Suprapubic skin (tissue), 4 donors: ENCODE results near the gene MTG1. TPM values are rescaled to one million over a fixed set of nuclear protein-coding genes. Genes with fewer than 3 reads are reported as not detected.

Source experiments
- DNase-seq, 2 donors: peaks; one replicate each; pipeline ENCODE4 v3.0.0-alpha.2; 2019; ENCODE audit warnings: low spot score in 2 of 2
- H3K27ac ChIP-seq: fragments of 200-600 bp; sonication (generic); one replicate; pipeline ENCODE4 v1.5.1; 2019
- H3K27me3 ChIP-seq: fragments of 200-600 bp; sonication (generic); one replicate; pipeline ENCODE4 v1.5.1; 2019
- H3K36me3 ChIP-seq: fragments of 200-600 bp; sonication (generic); one replicate; pipeline ENCODE4 v1.5.1; 2019
- H3K4me1 ChIP-seq: fragments of 200-600 bp; sonication (generic); one replicate; pipeline ENCODE4 v1.5.1; 2019
- H3K4me3 ChIP-seq: fragments of 200-600 bp; sonication (generic); one replicate; pipeline ENCODE4 v1.5.1; 2019; ENCODE audit warnings: mild to moderate bottlenecking
- H3K9me3 ChIP-seq: fragments of 200-600 bp; sonication (generic); one replicate; pipeline ENCODE4 v1.5.1; 2019
- CTCF ChIP-seq, 2 donors: fragments of 200-600 bp in 1 of 2; fragments of 450-650 bp in 1 of 2; sonication (generic) in 1 of 2; IDR thresholded peaks; one replicate each; pipeline ENCODE4 v1.5.1; 2016 to 2019; ENCODE audit warnings: antibody characterized with exemption in 2 of 2, mild to moderate bottlenecking in 1 of 2, moderate library complexity in 1 of 2
- EP300 ChIP-seq: sonication (generic); formaldehyde crosslinking; IDR thresholded peaks from one replicate; pipeline ENCODE4 v1.6.1; 2017; ENCODE audit warnings: antibody characterized with exemption
- POLR2A ChIP-seq, 2 donors: fragments of 450-650 bp; IDR thresholded peaks; one replicate each; pipeline ENCODE4 v1.6.1; 2017; ENCODE audit warnings: antibody characterized with exemption in 2 of 2, mild to moderate bottlenecking in 2 of 2, moderate library complexity in 2 of 2
- POLR2AphosphoS5 ChIP-seq, 3 donors: sonication (generic); formaldehyde crosslinking; IDR thresholded peaks; one replicate each; pipeline ENCODE4 v1.6.1; 2017; ENCODE audit warnings: antibody characterized with exemption in 3 of 3
- WGBS: methylation state at CpG from one replicate; pipeline ENCODE4 v1.1.5; 2018; 5-methylcytosine and 5-hydroxymethylcytosine counted together
- total RNA-seq, 4 donors: library from RNA; depleted of rRNA; stranded (reverse); fragments of >200 nt; gene quantifications; one replicate each; pipeline ENCODE4 v1.1.0, GENCODE V29; 2016

The MTG1 gene, protein sequence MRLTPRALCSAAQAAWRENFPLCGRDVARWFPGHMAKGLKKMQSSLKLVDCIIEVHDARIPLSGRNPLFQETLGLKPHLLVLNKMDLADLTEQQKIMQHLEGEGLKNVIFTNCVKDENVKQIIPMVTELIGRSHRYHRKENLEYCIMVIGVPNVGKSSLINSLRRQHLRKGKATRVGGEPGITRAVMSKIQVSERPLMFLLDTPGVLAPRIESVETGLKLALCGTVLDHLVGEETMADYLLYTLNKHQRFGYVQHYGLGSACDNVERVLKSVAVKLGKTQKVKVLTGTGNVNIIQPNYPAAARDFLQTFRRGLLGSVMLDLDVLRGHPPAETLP
- total RNA-seq = 10 to 100 TPM; 20.5 to 79.7 (median 36.0) TPM

DNA sequence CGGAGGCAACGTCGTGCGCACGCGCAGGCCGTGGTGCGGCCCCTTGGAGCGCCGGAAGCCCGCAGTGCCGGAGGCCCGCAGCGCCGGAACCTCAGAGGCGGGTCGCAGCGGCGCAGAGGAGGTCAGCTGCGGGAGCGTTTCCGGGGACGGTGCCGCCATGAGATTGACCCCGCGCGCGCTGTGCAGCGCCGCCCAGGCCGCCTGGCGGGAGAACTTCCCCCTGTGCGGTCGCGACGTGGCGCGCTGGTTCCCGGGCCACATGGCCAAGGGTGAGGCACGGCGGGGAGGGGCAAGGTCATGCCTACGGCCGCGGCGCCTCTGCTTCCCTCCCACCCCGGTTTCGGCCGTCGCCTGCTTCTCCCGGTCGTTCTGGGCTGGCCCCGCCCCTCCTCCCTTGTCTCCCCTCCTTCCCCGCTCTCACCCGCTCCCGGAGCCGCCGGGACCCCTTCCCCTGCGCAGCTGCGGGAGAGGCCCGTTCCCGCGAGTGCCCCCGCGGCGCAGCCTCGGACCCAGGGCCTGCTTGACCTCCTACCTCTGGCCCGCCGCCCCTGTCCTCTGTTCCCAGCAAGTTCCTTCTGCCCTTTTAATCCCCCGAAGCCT is at the start of gene MTG1:
MTG1 (plus strand) TSS at position 94 of the 600 bp plus-strand sequence; CDS start at position 158, 64 bp downstream.
- Histone ChIP-seq H3K27ac (peak within 1 kb of the TSS; percentile 73), H3K4me3 (peak within 1 kb of the TSS; percentile 90), H3K4me1 (peaks cover 18% of the 10 kb centered on the region), H3K9me3 (no peaks in the 10 kb centered on the region), H3K36me3 (peaks cover 27% of the 10 kb centered on the region), H3K27me3 (no peaks in the 10 kb centered on the region)
- TF ChIP-seq CTCF (IDR thresholded peaks at IDR 0.05) = peak in 1 of 2 donors; percentile 15
- no peak for TF ChIP-seq EP300
- TF ChIP-seq POLR2AphosphoS5 (IDR thresholded peaks at IDR 0.05) = peak in 2 of 3 donors; percentile 55 to 80
- TF ChIP-seq POLR2A (IDR thresholded peaks at IDR 0.05) = peak in 1 of 2 donors; percentile 23
- 0% methylated on average over 10 of the region's 69 CpGs for WGBS
- DNase-seq = peak; percentile 93

GRCh38 chr10:133344236-133344635 is 49.7 kb upstream of the MTG1 start:
- Histone ChIP-seq H3K9me3 (no peaks in the 10 kb centered on the region), H3K27ac (no peak overlapping the region), H3K4me3 (no peak overlapping the region), H3K36me3 (no peaks in the 10 kb centered on the region), H3K27me3 (peaks cover 61% of the 10 kb centered on the region), H3K4me1 (peaks cover under 1% of the 10 kb centered on the region)
- DNase-seq = no peak
- no peak for TF ChIP-seq EP300
- TF ChIP-seq CTCF (IDR thresholded peaks at IDR 0.05) = no peak
- no peak for TF ChIP-seq POLR2AphosphoS5 (IDR thresholded peaks at IDR 0.05)
- no peak for TF ChIP-seq POLR2A (IDR thresholded peaks at IDR 0.05)
- 63% methylated on average over 5 of the region's 5 CpGs for WGBS

DNA sequence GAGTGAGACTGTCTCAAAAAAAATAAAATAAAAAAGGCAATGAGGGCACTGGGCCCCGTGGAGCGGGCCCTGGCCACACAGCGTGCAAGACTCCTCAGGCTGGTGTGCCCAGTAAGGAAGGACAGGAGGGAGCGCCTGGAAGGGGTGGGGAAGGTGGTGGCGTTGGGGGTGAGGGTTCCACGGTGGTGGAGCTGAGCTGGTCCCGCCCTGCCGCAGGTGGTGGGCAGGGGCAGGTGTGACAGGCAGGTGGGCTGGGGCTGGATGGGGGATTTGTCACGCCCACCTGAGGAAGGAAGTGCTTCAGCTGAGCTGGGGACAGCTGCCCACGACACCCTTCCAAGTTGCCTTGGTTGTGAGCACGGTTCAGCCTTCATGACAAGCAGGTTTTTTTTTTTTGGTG is 47.5 kb upstream of the MTG1 start:
- Histone ChIP-seq H3K27me3 (peaks cover 51% of the 10 kb centered on the region), H3K36me3 (no peaks in the 10 kb centered on the region), H3K27ac (no peak overlapping the region), H3K4me3 (no peak overlapping the region), H3K4me1 (peaks cover 7% of the 10 kb centered on the region), H3K9me3 (no peaks in the 10 kb centered on the region)
- DNase-seq = no peak
- WGBS = 50% methylated on average over 11 of the region's 11 CpGs
- TF ChIP-seq POLR2AphosphoS5 (IDR thresholded peaks at IDR 0.05) (no peak), POLR2A (IDR thresholded peaks at IDR 0.05) (no peak), CTCF (IDR thresholded peaks at IDR 0.05) (no peak), EP300 (no peak)

DNA sequence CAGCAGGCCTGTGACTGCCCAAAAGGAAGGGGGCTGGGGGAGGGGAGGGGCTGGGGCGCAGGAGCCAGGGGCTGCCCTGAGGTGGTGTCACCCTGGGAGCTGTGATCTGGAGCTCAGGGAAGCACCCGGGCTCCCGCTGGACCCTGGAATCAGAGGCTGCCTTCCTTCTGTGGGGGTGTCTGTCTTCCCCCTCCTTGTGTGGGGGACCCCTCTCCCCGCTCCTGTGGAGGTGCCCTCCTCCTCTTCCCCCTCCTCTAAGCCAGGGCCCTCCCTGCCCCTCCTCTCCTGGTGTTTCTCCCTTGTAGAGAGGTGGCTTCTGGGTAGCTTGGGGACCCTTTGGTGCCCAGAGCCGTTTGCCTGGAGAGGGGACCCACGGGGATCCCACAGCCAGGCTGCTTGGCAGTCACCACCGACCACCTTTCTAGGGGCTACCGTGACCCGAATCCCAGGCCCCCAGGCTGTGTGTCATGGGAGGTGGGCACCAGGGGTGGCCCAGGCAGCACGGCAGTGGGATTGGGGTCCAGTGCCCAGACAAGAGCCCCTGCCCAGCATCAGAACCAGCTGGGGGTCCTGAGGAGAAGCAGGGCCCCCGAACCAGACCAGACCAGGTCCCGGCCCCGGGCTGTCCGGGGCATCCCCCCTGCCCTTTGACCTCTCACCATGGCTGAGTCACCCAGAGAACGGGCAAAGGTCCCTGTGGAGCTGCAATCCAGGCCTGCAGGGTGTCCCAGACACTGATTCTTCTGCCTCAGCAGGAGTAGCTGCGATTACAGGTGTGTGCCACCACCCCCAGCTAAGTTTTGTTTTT is 46.0 kb upstream of the MTG1 start:
- TF ChIP-seq POLR2AphosphoS5 (IDR thresholded peaks at IDR 0.05) (no peak), EP300 (no peak), POLR2A (IDR thresholded peaks at IDR 0.05) (no peak), CTCF (IDR thresholded peaks at IDR 0.05) (no peak)
- H3K36me3 ChIP-seq = no peaks in the 10 kb centered on the region
- H3K9me3 ChIP-seq = no peaks in the 10 kb centered on the region
- no peak overlapping the region for H3K4me3 ChIP-seq
- H3K27me3 ChIP-seq = peaks cover 37% of the 10 kb centered on the region
- 35% methylated on average over 8 of the region's 16 CpGs for WGBS
- peaks cover 7% of the 10 kb centered on the region for H3K4me1 ChIP-seq
- DNase-seq = peak in 1 of 2 donors; percentile 56
- no peak overlapping the region for H3K27ac ChIP-seq

GRCh38 chr10:133349160-133349568 is 44.8 kb upstream of the MTG1 start:
- H3K36me3 ChIP-seq = no peaks in the 10 kb centered on the region
- WGBS = 66% methylated on average over 8 of the region's 8 CpGs
- no peaks in the 10 kb centered on the region for H3K9me3 ChIP-seq
- no peak overlapping the region for H3K4me3 ChIP-seq
- peaks cover 13% of the 10 kb centered on the region for H3K4me1 ChIP-seq
- no peak for DNase-seq
- H3K27ac ChIP-seq = no peak overlapping the region
- TF ChIP-seq CTCF (IDR thresholded peaks at IDR 0.05) = no peak
- no peak for TF ChIP-seq POLR2A (IDR thresholded peaks at IDR 0.05)
- H3K27me3 ChIP-seq = peaks cover 30% of the 10 kb centered on the region
